Effector memory CD8-positive, alpha-beta T cell (primary cell): ENCODE results near the gene ECE2.

Experiments used
- ATAC-seq: fragments of 150-1000 bp; cut with Tn5 transposase; replicated peaks from 2 replicates; pipeline ENCODE4 v1.10.0; 2021; ENCODE audit warnings: mild to moderate bottlenecking, moderate library complexity
- DNase-seq, 3 experiments: peaks; one replicate each; pipeline ENCODE4 v3.0.0; 2021
- H3K27ac Mint-ChIP-seq, 2 donors: one replicate each; pipeline ENCODE4 v1.8.0; 2022; ENCODE audit warnings: mild to moderate bottlenecking in 2 of 2, mixed read lengths in 2 of 2, moderate library complexity in 2 of 2
- H3K27me3 Mint-ChIP-seq, 2 donors: one replicate each; pipeline ENCODE4 v1.8.0; 2022; ENCODE audit warnings: mixed read lengths in 2 of 2
- H3K36me3 Mint-ChIP-seq: one replicate; pipeline ENCODE4 v1.8.0; 2022; ENCODE audit warnings: mild to moderate bottlenecking, moderate library complexity, mixed read lengths; ENCODE audit not compliant: insufficient read depth
- H3K4me1 Mint-ChIP-seq, 2 donors: one replicate each; pipeline ENCODE4 v1.8.0; 2022; ENCODE audit warnings: low read depth in 2 of 2, mixed read lengths in 2 of 2
- H3K4me3 Mint-ChIP-seq, 2 donors: one replicate each; pipeline ENCODE4 v1.8.0; 2022; ENCODE audit warnings: mild to moderate bottlenecking in 2 of 2, mixed read lengths in 2 of 2, moderate library complexity in 2 of 2
- H3K9me3 Mint-ChIP-seq, 2 donors: one replicate each; pipeline ENCODE4 v1.8.0; 2022; ENCODE audit warnings: mixed read lengths in 2 of 2

Gene ECE2

DNA sequence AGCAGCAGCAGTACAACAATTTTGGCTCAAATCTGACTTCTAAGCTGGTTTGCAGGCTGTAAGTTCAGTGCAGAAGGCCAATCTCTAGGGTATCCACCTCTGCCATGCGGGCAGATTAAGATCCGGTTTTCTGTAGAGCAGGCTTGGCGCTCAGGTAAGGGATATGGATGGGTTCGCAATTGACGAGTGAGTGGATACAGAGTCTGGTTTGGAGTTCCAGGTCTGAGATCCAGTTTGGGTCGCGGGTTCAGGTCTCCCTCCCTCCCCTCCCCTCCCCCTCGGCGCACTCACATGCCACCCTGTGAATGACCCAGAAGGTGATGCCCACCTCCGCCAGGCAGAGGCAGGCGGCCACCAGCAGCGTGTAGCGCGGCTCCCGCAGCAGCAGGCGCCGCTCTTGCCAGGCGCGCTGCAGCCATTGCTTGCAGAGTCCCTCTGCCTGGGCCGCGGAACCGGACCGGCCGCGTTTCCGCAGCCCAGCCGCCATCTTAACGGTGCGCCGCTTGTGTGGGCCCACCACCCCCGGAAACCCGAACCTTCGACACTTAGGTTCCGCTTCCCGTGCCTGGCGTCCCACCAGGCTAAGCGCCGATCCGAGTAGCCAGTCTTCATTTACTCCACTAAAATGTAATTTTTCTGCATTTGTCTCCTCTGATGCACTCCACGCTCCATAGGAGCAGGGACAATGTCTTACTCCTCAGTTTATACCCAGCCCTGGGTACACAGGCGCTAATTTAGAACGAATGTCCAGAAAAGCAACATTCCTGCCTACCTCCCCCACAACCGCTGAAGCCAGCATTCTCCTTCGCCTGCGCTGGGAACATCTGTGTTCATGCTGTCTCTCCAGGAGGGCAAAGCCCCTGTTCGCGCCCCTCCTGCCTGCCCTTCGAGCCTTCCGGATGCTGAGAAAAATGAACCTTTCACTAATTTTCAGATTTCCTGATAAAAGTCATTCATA, 27.1 kb upstream of the ECE2 start, which contains the start of gene ALG3:
TSS of gene ALG3 (minus strand) at position 509 of the 958 bp plus-strand sequence. CDS start at position 487, 22 bp downstream.
- Mint-ChIP-seq H3K27ac (peak within 1 kb of the TSS; percentile 92 to 97), H3K4me3 (peak within 1 kb of the TSS; percentile 98 to 100), H3K9me3 (no peaks in the 10 kb centered on the region), H3K27me3 (no peaks in the 10 kb centered on the region), H3K4me1 (peaks cover 18 to 23% of the 10 kb centered on the region in 2 donors), H3K36me3 (peaks cover 31% of the 10 kb centered on the region)
- ATAC-seq (peak; percentile 52), DNase-seq (peak; percentile 86 to 90 (median 87))

DNA sequence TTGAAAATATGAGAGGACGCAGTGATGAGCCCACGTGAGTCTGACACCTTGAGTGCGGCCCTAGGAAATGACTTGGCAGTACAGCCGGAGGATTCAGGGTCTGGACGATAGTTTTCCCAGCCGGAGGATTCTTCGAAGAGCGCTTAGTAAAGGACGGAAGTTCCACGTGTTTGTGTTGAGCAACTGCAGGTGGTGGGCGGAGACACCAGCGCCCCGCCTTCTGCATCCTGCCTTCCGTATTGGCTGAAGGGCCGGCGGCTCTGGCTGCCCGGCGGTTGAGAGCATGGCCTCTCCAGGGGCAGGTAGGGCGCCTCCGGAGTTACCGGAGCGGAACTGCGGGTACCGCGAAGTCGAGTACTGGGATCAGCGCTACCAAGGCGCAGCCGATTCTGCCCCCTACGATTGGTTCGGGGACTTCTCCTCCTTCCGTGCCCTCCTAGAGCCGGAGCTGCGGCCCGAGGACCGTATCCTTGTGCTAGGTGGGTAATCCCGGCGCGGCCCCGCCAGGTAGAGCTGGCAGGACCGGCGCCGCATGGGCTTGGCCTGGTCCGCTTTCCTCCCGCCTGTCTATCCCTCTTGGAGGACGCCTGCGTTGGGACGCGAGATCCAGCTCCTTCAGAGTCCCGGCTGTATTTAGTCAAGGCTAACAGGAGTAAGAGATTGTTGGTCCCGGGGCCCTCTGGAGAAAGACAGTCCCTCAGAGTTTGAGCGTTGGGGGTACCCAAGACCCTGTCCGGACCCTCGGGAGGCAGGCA, 26.2 kb upstream of the ECE2 start, which contains the start of gene EEF1AKMT4:
TSS of gene EEF1AKMT4 (plus strand) at position 261 of the 755 bp plus-strand sequence. CDS start at position 284, 23 bp downstream.
- peak; percentile 88 for ATAC-seq
- Mint-ChIP-seq H3K4me3 (peak within 1 kb of the TSS; percentile 98 to 100), H3K27me3 (no peaks in the 10 kb centered on the region), H3K36me3 (peaks cover 27% of the 10 kb centered on the region), H3K9me3 (no peaks in the 10 kb centered on the region), H3K27ac (peak within 1 kb of the TSS; percentile 92 to 97), H3K4me1 (peaks cover 18 to 21% of the 10 kb centered on the region in 2 donors)
- DNase-seq: peak; percentile 93 to 94 (median 94)

DNA sequence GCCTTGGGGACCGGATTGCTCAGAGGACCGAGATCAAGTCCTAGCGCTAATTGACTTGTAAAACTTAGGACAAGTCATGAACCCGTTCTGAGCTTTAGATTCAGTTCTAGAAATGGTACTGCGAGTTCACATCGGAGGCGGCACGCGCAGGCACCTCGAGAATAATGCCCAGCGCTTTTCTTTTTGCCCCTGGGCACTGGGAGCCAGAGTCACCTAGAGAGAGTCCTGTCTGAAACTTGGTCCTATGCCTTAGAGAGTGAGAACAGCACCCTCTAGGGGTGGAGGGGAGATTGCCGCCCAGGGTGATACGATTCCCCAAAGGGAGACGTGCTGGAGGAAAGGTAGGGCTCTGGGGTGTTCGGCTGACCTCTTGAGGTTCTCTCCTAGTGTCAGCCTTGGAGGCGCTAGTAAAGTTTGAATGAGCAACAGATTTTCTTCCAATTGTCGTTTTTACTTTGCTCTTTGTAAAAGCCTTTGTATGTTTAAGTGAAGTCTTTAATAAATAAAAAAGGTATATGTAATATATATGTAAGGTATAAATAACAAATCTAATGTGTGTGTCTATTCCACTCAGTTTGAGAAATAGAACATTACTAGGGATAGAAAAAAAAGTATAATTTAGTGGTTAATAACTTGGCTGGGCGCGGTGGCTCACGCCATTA, 25.5 kb upstream of the ECE2 start:
- no peaks in the 10 kb centered on the region for H3K27me3 Mint-ChIP-seq
- ATAC-seq: peak; percentile 62
- no peaks in the 10 kb centered on the region for H3K9me3 Mint-ChIP-seq
- DNase-seq: peak; percentile 88 to 93 (median 90)
- peaks cover 16 to 18% of the 10 kb centered on the region in 2 donors for H3K4me1 Mint-ChIP-seq
- peak overlapping the region in 1 of 2 donors; percentile 97 for H3K27ac Mint-ChIP-seq
- H3K4me3 Mint-ChIP-seq: peak overlapping the region; percentile 98 to 100
- H3K36me3 Mint-ChIP-seq: peaks cover 24% of the 10 kb centered on the region

DNA sequence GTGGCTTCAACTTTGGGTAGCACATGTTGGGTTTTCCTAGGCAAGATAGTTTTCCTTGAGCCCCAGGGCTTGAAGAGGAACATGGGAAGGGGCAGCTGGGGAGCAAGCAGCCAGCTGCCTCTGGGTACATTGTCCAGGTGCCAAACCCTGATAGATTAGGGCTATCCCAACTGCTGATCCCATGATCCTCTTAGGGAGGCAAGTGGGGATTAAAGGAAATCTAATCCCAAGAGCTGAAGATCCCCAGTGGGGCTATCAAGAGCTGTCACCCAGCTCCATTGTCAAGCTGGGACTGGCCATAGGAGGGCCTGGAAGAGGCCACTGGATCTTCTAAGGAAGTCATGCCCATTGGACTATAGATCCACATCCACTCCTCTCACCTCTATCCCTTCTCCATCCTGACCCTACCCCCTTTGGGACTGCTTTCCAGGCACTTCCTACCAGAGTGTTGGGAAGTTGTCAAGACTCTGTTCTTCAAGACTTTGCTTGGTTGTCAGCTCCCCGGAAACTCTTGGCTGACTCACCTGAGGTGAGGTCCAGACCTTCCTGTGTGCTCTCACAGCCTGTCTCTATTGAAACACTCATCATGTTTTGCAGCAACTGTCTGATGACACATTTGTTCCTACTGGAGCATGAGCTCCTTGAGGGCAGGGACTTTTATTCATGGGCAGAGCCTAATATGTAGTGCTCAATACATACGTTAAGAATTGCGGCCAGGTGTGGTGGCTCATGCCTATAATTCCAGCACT, 20.4 kb upstream of the ECE2 start:
- no peak for ATAC-seq
- no peaks in the 10 kb centered on the region for H3K9me3 Mint-ChIP-seq
- no peak overlapping the region for H3K27ac Mint-ChIP-seq
- peaks cover 9% of the 10 kb centered on the region for H3K36me3 Mint-ChIP-seq
- DNase-seq: no peak
- no peak overlapping the region for H3K4me3 Mint-ChIP-seq
- no peaks in the 10 kb centered on the region for H3K27me3 Mint-ChIP-seq
- H3K4me1 Mint-ChIP-seq: peaks cover 5 to 6% of the 10 kb centered on the region in 2 donors

DNA sequence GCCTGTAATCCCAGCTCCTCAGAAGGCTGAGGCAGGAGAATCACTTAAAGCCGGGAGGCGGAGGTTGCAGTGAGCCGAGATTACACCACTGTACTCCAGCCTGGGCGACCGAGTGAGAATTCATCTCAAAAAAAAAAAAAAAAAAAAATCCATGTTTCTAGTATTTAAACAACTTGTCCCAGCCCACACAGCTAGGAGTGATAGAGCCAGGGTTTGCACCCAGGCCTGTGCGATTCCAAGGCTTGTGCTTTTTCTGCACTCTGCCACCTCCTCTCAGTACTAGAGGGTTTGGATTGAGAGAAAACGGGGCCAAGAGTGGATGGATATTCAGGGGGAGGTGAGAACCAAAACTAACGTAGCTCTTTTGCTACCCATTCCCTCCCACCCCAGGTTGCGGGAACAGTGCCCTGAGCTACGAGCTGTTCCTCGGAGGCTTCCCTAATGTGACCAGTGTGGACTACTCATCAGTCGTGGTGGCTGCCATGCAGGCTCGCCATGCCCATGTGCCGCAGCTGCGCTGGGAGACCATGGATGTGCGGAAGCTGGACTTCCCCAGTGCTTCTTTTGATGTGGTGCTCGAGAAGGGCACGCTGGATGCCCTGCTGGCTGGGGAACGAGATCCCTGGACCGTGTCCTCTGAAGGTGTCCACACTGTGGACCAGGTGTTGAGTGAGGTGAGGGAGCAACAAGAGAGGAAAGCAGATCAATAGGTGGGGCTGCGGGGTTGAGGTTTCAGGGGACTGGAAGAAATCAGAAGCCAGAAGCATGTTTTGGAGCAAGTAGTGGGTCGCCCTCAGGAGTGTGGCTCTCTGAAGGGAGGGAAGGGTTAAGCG, 18.5 kb upstream of the ECE2 start:
- H3K27ac Mint-ChIP-seq: no peak overlapping the region
- no peak for DNase-seq
- H3K27me3 Mint-ChIP-seq: no peaks in the 10 kb centered on the region
- no peaks in the 10 kb centered on the region for H3K9me3 Mint-ChIP-seq
- peaks cover 15 to 16% of the 10 kb centered on the region in 2 donors for H3K4me1 Mint-ChIP-seq
- ATAC-seq: no peak
- peak overlapping the region; percentile 0 to 21 for H3K4me3 Mint-ChIP-seq
- peaks cover 12% of the 10 kb centered on the region for H3K36me3 Mint-ChIP-seq

DNA sequence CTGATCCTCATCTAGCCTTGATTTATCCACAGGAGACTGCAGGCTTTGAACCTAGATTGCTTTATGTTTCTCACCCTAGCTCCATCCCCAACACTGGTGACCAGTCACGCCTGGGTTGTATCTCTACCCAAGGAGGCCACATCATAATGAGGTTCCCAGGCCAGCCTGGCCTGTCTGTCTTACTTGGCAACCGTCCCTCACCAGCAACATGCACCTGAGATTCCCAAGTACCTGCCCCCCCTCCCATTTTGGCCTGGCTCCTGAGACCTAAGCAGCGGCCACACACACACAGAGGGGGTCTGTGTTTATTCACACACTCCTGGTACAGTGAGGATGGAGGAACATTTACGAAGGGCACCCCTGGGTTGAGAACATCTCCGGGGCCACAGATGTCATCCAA, 16.9 kb upstream of the ECE2 start:
- Mint-ChIP-seq H3K27me3 (no peaks in the 10 kb centered on the region), H3K4me1 (peaks cover 20% of the 10 kb centered on the region in 2 donors), H3K9me3 (no peaks in the 10 kb centered on the region), H3K36me3 (peaks cover 12% of the 10 kb centered on the region), H3K27ac (no peak overlapping the region), H3K4me3 (peak overlapping the region; percentile 63 to 80)
- DNase-seq (no peak), ATAC-seq (no peak)

DNA sequence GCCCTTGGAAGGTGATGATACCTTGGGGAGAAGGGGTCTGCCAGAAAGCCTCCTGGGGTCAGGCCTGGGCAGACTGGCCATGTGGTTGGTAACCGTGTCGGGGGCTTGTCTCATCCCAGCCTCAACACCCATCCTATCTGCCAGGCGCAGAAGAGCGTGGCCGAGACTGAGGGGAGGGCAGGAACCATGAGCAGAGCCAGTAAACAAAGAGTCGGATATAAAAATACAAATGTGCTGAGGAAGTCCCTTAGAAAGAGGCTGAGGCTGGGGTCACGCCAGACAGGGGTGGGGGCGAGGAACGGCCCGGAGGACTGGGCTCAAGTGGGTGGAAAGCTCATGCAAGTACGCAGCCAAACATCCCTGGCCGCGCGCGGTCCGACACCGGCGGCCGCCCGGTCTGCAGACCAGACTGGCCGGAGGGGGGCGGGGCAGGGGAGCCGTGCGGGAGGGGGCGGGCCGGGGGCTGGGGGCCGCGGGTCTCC, 16.4 kb upstream of the ECE2 start:
- Mint-ChIP-seq H3K27me3 (no peaks in the 10 kb centered on the region), H3K4me3 (peak overlapping the region; percentile 63 to 80), H3K27ac (no peak overlapping the region), H3K4me1 (peaks cover 20% of the 10 kb centered on the region in 2 donors), H3K9me3 (no peaks in the 10 kb centered on the region), H3K36me3 (peaks cover 12% of the 10 kb centered on the region)
- no peak for DNase-seq
- no peak for ATAC-seq

DNA sequence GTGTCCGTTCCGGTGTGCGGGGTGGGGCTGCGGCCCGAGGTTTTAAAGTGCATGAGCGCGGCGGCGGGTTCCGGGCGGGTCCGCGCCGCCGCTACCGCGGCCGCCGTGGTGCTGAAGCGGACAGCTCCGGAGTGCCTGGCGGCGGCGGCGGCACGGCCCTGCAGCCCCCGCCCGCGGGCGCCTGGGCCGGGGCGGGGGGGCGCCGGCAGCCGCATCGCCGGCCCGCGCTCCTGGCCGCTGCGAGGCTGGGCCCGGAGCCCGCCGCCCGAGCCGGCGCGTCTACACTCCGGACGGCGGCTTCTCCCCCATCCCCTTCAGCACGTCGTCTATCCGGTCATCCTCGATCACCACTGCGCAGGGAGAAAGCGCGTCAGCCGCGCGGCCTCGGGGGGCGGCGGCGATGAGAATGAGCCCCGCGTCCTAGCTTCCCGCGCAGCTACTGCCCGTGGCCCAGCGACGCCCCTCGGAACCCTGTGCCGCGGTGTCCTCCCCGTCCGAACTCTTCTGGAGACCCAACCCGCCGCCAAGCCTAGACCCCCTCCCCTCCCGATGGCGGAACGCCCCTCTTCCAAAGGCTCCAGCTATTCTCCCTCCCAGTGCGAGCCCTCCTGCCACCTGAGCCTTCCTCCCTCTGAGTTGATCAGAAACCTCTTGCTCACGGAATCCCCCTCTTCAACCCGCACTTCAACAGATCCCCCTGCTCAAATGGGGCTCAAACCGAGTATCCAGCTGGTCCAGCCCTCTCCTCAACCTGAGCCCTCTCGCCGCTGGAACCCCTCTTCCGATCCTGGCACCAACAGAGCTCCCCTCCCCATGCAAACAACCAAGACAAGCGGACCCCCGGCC, 15.7 kb upstream of the ECE2 start:
- peaks cover 20% of the 10 kb centered on the region in 2 donors for H3K4me1 Mint-ChIP-seq
- DNase-seq (peak; percentile 33 to 45 (median 44)), ATAC-seq (peak; percentile 62)
- H3K36me3 Mint-ChIP-seq: peaks cover 12% of the 10 kb centered on the region
- no peaks in the 10 kb centered on the region for H3K27me3 Mint-ChIP-seq
- peak overlapping the region in 1 of 2 donors; percentile 51 for H3K27ac Mint-ChIP-seq
- H3K9me3 Mint-ChIP-seq: no peaks in the 10 kb centered on the region
- H3K4me3 Mint-ChIP-seq: peak overlapping the region; percentile 75

DNA sequence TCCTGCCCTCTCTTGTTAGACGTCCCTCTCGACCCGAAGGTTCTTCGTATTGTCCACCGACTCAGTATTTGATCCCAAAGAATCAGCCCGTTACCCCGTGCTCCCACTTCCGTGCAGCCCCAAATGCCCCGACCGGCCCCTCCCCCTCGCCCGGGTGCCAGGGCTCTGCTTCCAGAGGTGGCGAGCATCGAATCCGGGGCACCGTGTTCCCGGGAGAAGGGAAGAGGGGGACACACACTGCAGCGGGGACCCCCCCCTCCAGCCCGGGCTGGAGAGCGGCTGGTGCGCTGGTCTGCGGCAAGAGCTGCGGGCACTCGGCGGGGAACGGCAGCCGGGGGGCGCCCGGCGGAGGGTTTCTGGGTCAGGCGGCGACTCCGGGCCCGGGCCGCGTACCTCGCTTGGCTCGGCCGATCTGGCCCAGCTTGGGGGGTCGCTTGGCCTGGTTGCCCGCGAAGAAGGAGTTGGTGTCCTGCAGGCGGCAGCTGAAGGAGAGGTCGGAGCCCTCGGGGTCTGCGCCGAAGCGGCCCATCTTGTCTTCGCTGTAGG, 15.0 kb upstream of the ECE2 start:
- Mint-ChIP-seq H3K4me3 (peak overlapping the region; percentile 75), H3K36me3 (peaks cover 12% of the 10 kb centered on the region), H3K27me3 (no peaks in the 10 kb centered on the region), H3K27ac (peak overlapping the region in 1 of 2 donors; percentile 51), H3K9me3 (no peaks in the 10 kb centered on the region), H3K4me1 (peaks cover 20% of the 10 kb centered on the region in 2 donors)
- DNase-seq: peak in 1 of 3 experiments; percentile 16
- no peak for ATAC-seq

DNA sequence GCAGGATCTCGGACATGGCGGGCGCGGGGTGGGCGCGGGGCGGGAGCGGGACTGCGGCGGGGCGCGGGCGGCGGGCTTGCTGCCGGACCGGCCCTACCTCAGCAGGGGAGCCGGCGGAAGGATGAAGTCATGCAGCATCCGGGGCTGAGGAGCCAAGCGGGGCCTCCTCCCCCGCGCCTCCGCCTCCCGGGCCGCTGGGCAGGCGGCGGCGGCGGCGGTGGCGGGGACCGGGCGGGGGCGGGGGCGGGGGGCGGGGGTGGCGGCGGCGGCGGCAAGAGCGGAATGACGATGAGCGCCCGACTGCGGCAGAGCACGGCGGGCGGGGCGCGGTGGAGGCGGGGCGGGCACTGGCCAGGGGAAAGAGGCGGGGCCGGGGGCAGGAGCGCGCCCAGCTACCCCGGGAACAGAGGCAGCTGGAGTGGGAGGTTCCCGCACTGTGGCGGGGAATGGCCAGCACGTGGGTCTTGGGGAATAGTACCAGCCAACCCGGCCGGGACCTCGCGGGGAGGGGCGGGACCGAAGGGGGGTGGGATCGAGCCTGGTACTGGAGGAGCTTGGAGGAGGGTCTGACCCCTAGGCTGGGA, 14.5 kb upstream of the ECE2 start, which contains the start of gene CAMK2N2:
TSS of gene CAMK2N2 (minus strand) at position 284 of the 584 bp plus-strand sequence. CDS start at position 16, 268 bp downstream.
- Mint-ChIP-seq H3K4me3 (peak within 1 kb of the TSS; percentile 75), H3K4me1 (peaks cover 20% of the 10 kb centered on the region in 2 donors), H3K27me3 (peaks cover 0 to 4% of the 10 kb centered on the region in 2 donors), H3K27ac (peak within 1 kb of the TSS; percentile 5 to 51), H3K36me3 (peaks cover 11% of the 10 kb centered on the region), H3K9me3 (no peaks in the 10 kb centered on the region)
- ATAC-seq (peak; percentile 67), DNase-seq (peak; percentile 28 to 52 (median 36))
